Stimulated activated CD4-positive, alpha-beta T cell treated with anti-CD3 and anti-CD28 coated beads, Interleukin-15, amount 100 ng/mL, for 48 hours (primary cell): ENCODE data around the gene PSMB10.

Experiments used
- DNase-seq, 2 donors: peaks; one replicate each; pipeline ENCODE4 v3.0.0-alpha.2; 2020; ENCODE audit warnings: low read depth in 2 of 2

The PSMB10 gene

DNA sequence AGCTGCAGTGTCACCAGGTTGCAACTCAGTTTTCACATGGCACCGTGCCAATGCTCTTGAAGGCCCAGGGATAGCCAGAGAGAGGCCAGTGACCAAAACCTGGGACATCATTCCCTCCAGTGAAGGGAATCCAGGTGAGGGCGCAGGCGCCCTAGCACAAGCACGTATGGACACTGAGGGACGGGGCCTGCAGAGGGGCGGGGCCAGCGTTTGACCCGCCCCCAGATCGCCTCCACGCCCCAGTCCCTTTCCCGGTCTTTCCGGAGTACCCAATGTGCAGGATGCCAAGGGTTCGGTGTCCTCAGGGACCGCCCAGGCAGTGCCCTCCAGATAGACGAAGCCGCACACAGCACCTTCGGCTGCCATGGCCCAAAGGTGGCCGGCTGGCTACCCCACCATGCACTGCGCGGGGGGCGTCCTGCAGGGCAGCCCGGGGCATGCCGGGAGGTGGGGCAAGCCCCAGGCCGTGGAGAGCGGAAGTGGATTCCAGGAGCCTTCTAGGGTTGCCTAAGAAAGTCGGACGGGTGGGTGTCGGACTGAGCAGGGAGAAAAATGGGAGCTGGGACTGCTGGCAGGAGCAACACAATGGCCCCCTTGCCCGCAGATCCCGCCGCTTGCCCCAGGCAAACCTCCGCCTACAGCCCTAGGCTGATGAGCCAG lies 27.1 kb upstream of the PSMB10 start:
- no peak for DNase-seq

DNA sequence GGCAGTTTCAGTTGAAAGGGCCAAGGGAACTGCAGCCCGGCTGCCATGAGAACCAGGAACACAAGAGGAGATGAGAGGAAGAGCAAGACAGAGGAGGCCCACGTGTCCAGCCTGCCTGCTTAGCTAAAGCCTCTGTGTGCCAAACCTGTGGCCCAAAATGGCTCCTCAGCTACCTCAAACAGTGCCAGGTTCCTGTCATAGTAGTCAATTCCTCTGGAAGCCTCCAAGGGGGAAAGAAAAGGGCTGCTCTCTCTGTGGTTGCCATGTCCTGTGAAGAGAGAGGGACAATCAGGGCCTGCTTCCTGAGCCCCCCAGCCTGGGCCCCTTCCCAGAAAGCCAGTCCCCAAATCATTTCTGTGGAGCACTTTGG lies 26.6 kb upstream of the PSMB10 start:
- DNase-seq, result no peak

DNA sequence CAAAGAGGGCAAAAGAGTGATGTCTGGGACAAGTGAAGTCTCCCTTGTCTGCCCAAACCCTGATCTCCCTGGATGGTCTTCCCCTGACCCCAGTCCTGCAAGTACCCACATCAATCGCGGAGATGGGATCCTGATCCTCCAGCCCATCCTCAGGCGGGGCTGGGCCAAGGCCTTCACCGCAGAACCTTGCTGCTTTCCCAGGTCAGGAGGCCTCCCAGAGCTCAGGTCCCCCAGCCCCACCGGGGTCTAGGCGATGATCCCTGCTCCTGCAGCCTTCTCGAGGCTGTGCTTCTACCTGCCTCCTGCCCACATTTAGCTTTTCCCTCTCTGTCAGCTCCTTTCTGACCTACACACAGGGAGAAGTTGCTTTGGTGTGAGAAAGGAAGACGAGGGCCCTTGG lies 25.5 kb upstream of the PSMB10 start:
- DNase-seq, result no peak

DNA sequence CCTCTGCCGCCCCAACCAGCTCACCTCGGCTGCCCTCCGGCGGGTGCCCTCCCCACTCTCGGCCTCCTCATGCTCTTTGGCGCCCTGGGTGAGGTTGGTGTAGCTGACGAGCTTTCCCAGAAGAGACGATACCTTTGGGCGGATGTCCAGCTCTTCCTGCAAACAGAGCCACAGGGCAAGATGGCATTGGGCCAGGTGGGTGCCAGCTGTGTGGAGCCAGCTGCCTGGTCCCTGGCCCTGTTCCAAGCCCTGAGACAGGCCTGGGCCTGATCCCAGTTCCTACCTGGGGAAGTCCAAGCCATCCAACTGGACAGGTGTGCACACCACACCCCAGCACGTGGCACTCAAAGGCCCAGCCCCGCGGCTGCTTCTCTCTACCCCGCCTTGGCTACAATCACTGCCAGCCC lies 24.9 kb upstream of the PSMB10 start:
- DNase-seq, result no peak

DNA sequence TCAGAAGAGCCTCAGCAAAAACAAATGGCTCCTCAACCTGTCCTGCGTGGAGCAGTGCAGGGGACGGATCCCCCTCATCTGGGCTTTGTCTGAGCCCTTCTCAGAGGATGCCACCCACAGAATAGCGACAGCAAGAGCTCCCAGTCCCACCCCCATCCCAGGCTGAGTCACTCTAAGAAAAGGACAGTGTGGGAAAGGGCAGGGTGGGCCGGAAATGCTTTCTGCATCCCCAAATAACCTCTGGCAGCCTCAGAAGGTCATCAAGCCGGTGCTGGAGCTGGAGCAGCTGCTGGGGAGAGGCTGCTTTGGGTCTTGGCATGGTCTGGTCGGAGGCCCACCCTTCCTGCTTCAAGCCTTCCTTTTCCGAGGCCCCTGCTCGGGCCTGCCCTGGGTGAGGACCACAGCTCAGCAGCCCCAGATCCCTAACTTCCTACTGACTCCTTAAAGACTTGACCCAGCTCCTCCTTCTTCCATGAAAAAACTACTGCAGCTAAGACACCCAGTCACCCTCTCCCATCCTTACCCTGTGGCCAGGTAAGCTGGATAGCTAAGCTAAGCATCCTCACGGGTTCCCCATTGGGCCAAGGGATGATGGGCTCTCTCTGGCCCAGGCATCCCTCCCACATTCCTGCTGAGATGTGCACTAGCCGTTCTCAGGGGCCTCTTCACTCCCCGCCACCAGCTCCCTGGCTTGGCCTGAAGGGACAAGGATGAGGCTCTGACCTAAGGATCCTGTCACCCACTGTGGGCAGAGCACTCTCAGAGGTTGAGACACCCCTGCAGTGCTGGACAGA lies 23.1 kb upstream of the PSMB10 start:
- no peak for DNase-seq

DNA sequence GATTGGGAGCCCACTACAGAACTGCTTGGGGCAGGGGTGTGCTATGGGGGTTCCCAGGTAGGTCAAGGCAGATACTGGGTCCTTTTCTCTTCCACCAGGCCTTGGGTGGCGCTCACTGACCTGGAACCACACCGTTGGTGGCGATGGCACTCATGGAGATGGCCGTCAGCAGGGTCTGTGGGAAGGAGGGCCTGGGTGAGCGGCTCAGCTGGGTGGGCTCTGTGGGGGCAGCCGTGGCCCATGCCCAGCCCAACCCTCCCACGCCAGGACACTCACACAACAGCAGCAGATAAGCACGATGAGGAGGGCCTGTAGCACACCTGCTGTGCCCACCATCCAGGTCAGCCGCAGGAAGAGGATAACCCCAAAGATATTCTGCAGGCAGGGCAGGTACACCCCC lies 21.0 kb upstream of the PSMB10 start:
- no peak for DNase-seq

DNA sequence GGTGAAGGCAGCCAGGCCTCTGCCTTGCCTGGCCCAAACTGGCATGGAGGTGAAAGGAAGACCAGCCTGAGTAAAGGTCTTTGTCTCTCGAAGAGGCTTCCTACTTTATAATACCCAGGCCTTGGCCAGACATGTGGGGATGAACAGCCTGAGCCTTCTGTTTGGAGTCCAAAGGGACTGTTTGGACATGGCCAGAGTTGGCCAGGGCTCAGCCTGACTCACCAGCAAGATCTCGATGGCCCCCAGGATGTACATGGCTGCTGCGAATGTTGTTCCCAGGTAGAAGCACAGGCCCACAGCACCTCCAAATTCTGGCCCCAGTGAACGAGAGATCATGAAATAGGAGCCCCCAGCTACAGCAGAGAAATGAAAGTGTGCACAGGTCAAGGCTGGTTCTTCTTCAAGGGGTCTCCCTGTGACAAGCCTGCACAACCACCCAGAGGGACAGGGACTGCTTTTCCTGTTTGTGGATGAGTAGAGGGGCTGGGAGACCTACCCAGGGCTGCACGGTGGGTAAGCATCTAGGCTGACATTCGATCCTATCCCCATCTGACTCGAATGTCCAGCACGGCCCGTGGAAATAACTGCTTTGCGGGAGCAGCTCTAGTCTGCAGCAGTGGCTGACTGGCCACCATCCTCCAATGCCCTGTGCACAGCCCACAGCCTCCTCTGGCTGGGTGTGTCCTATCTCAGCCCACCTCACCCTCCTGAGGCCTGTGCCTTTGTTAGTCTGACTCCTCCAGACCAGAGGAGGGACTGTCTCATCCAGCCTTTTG lies 18.0 kb upstream of the PSMB10 start:
- no peak for DNase-seq

DNA sequence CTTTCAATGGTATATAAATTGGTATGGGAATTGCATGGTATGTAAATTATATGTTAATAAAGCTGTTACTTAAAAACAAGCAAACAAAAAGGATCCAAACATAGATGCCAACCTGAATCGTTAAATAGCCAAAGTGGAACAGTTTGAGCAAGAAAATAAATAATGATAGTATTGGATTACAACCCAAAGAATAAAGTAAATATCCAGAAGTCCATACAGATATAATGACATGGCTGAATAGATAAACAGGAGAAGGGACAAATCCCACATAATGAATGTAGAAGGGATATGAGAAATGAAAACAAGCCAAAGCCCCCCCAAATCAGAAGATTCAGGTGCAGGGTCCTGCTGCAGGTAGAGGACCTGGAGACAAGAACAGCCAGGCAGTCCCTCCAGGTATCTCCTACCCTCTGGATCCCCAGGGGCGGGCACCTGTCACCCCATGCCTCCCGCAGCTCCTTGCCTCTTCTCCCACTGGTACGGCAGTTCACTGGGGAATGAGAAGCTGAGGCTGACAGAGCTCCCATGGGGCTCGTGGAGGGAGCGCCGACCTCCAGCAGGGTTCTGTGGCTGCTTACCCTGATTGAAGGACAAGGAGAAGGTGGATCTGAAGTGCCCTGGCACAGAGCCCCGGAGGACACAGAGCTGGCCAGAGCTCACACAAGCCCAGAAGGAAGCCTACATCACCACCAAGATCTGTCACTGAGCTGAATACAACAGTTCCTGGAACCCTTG lies 17.2 kb upstream of the PSMB10 start:
- DNase-seq, result no peak

DNA sequence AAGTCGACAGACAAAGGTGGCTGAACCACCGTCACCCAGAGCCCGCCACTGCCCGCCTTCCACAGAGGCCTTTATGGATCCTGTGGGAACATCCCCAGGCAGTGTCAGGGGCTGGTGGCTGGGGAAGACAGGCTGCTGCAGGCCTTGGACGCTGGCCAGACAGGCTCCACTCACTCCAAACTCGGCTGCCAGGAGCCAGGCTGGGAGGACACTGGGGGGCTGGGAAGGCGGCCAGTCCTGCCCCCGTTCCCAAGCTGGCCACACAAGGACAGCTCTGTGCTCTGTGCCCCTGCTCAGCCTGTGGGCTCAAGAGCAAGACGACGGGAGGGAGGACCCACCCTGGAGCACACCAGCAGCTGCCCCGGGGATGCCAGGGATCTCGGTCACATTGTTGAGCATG lies 14.8 kb upstream of the PSMB10 start:
- DNase-seq, result no peak

DNA sequence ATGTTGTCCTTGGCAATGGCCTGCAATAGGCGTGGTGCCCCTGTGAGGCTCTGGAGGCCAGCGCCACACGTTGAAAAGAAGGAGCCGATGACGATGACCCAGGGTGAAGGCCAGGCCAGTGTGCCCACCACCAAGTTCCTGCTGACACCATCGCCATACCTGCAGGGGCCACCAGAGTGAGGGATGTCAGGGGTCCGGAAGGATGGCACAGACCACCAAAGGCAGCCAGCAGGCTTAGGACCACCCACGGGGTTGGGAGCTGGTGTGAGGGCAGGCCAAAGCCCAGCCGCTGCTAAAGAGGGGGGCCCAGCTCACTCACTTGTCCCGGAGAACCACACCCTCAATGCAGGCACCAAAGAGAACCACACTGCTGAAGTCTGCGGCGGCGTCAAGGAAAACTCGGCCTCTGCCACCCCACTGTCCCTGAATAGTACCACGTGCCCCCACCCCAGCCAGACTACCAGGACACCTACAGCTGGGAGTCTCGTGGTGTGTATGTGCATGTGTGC lies 13.7 kb upstream of the PSMB10 start:
- no peak for DNase-seq

DNA sequence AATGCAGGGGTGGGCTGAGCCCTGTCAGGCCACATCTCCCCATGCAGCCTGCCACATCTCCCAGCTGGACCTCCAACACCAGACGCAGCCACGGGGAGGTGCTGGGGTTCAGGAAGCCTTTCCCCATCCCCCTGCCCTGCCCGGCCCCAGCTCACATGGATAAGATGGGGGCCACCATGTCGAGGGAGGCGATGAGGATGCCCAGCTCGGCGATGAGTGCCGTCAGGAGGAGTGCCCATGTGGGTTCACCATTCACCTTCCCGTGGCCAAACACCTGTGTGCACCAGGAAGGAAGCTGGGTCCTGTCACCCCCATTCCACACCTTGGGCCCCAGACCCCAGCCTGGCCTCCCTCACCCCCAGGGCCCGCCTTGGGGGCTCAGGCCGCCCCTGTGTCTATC lies 13.0 kb upstream of the PSMB10 start:
- DNase-seq, result no peak

DNA sequence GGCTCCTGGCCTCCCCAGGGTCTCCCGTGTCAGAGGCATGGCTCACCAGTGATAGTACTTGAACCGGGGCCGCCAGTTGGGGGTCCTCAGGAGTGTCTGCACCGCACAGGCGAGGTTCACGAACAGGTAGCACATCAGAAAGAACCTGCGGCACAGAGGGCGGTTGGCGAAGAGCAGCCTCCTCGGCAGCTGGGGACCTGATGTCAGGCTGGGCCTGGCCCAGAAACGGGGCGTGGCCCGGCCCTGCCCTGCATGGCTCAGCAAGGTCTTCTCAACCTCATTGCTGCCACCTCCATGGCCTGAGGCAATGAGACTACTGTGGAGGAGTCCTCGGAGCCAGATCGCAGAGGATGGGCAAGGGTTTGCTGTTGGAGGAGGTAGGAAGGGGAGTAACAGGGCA lies 11.4 kb upstream of the PSMB10 start:
- DNase-seq, result no peak

DNA sequence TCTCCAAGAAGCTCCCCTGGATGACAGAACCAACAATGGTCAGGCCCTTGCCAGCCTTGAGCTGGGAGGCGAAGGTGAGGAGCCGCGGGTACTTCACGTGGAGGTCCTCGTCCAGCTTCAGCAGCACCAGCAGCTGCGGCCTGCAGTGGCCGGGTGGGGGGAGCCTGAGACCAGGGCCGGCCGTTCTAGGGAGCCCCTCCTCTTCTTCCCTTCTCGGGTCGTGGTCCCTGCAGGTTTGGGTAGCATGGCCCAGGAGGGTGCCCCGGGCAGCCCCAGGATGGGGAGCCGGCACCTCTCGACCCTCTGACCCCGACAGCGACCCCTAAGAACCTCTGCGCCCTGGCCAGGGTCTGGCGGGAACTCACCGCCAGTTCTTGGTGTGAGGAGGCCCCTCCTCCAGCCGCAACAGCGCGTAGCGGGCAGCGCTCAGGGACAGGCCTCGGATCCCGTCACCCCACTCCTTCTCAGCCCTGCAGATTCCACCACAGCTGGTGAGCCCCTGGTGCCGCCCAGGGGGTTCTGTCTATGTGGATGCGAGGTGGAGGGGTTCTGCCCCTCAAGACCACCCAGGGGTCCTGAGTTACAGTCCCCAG lies 10.4 kb upstream of the PSMB10 start:
- no peak for DNase-seq

DNA sequence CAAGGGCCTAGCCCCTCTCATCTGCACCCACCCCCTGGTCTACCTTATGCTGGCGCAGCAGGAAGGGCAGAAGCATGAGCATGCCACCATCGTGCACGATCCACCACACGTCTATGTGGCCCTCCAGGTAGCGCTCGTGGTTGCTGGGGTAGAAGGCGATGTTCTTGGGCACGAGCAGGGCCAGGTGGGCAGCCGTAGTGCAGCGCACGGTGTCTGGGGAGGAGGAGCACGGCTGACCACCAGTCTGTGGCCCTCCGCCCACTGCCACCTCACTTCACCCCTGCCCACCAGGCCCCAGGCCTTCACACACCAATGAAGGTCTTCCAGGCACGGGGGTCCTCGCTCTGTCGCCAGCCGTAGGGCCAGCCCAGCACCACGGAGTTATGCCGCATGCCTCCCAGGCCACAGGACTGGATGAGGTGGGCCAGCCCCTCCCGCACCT lies 9.5 kb upstream of the PSMB10 start:
- no peak for DNase-seq

DNA sequence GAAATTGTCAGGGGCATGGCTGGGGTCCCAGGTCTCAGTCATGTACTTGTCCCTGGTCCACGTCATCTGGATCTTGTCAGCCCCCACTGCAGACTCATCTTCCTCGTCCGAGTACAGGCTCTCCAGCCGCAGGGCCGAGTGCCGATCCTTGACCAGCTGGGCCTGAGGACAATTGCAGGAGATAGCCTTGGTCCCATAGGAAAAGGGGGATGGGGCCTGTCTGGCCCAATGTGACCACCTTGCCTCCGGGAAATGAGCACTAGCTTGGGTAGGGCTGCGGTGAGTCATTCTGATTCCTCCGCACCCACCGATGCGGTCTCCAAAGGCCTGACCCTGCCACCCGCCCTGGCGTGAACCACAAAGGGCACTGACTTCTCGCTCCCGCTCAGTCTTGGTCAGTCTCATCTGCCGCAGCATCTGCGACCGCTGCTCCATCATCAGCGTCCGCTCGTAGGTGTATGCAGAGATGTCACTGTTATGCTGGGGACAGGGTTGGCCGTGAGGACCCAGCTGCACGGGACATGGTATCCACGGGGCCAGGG lies 8.8 kb upstream of the PSMB10 start:
- DNase-seq, result no peak

DNA sequence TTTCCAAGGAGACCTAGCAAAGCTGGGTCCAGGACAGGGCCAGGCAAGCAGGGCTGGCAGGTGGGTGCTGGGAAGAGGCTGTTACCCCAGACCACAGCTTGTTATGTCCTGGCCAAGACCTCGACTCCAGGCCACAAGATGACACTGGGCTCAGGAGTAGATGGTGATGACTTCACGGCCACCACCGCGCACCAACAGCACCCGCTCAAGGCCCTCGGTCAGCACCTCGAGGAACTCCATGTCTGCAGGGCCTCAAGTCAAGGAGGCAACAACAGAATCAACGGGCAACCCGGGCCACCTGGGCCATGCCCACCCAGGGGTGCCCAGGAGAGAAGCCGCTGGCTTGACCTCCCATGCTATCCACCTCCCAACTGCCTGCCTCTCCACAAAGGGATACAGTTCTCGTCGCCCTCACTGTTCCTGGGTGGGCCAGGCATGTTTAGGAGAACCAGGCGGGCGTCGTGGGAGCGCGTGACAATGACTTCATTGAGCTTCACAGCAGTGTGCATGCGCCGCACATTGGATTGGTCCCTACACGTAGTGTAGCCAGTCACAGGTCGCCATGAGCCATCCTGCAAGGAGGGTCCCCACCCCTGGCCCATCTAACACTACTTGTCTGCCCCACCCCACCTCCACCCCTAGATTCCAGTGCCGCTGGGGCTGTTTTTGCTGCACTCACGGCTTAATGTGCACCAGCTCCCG lies 8.2 kb upstream of the PSMB10 start:
- no peak for DNase-seq

DNA sequence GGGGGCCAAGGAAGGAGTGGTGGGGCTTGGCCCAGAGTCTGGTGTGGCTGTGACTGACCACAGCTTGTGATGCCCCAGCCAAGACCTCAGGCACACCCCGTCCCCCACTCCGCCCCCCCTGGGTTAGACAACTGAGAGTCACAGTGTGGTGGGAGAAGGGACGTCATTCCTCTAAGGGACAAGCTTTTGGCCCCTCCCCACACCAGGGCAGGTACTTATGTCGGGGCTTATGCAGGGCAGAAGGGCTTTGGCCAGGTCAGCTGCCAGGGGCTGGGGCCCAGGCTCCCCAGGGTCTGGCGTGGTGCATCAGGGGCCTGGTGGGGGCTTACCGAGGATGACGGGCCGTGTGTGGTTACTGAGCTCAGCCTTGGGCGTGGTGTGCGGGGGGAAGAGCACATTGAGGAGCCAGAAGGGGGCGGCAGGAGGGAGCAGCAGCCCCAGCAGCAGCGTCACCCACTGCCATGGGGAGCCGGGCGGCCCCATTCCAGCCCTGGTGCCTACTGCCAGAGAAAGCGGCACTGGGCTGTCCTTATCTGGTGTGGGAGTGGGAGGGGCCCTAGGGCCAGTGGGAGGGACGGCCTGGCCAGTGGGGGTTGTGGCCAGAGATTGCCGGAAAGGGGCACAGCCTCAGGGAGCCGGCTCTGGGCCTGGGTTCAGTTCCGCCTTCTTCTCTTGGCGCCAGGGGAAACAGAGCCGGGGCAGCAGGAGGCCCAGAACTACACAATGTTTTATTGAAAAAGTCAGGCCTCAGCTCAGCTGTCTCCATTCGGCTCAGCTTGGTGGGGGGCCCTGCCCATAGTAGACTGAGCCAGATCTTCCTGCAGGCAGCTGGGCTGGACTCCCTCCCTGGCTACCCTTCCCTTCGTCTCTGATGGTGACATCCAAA lies 7.2 kb upstream of the PSMB10 start, which contains the start of gene LCAT:
Gene LCAT (minus strand): TSS at position 502 of the 886 bp plus-strand sequence. CDS start 19 bp downstream, at position 483.
- DNase-seq, result no peak

DNA sequence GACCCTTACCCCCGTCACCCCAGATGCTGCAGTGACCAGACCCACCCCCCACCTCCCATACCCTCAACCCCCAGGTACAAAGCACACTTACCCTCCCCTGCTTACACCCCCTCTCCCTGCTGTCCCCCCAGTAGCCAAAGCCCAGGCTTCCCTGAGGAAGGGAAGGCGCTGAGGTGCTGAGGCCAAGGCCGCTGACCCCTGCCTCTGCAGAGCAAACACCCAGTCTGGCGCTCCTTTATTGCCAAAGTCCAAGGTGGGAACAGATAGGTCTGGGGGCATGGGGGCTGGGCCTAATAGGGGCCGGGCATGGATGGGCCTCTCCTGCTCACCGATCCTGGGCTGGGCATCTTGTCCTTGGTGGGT lies 6.6 kb upstream of the PSMB10 start:
- DNase-seq, result no peak

DNA sequence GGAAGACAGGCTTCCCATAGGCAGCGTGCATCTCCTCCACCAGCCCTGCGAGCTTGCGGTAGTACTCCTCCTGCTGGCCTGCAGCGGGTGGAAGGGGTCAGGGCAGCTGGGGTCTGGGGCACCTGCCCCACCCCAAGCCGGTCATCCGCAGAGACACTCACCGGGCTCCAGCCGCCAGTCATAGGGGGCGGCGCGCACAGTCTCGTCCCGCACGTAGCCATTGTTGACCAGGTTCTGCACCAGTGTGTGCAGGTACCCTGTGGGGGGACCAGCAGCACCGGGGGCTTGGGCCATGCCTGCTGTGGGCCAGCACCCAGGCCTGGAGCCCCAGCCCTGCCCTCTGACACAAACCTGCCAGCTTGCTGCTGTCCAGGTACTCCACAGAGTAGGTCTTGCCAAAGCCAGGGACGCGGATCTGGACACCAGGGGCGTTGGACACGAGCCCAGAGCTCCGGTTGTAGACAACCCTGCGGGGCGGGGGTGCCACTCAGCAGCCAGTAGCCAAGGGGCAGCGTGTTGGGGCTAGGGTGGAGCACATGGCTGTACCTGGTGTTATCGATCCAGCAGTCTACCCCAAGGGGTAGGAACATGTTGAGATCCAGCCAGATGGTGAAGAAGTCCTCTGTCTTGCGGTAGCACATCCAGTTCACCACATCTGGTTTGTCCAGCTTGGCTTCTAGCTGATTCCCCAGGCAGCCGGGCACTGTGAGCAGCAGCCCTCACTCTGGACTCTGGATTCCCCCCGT lies 6.0 kb upstream of the PSMB10 start:
- DNase-seq, result no peak
